Measurements from ENCODE around the gene RASSF6. TPM values are rescaled to one million over a fixed set of nuclear protein-coding genes. Genes with fewer than 3 reads are reported as not detected.
"Not testable (repeated sequence)": the region's sequence is repeated elsewhere in the genome, so short reads cannot be mapped to it uniquely, and the experiment has no call there.

Gene RASSF6
- total RNA-seq, 1 donor from 2014 or later: under 0.01 TPM

- DNase-seq (ENCODE audit: low spot score in 2 of 2) (no peak), FAIRE-seq (no peak)
Measured at GRCh38 chr4:73613130-73613529, 7.1 kb downstream of the RASSF6 start.

- FAIRE-seq (no peak), DNase-seq (ENCODE audit: low spot score in 2 of 2) (no peak)
Measured at GRCh38 chr4:73612032-73612431, 8.2 kb downstream of the RASSF6 start.

- FAIRE-seq (no peak), DNase-seq (ENCODE audit: low spot score in 2 of 2) (no peak)
Measured at GRCh38 chr4:73609706-73610105, 10.5 kb downstream of the RASSF6 start.

GRCh38 chr4:73608689-73609594 is 11.3 kb downstream of the RASSF6 start:
- no peak for FAIRE-seq
- DNase-seq (ENCODE audit: low spot score in 2 of 2): no peak

GRCh38 chr4:73607375-73608033 is 12.7 kb downstream of the RASSF6 start:
- no peak for FAIRE-seq

GRCh38 chr4:73606465-73606974 is 13.7 kb downstream of the RASSF6 start:
- FAIRE-seq: no peak
- no peak for DNase-seq (ENCODE audit: low spot score in 2 of 2)

More at GRCh38 chr4:73607375-73608033, 12.7 kb downstream of the RASSF6 start:
- DNase-seq (ENCODE audit: low spot score in 2 of 2): no peak

GRCh38 chr4:73603854-73604584 is 16.2 kb downstream of the RASSF6 start:
- no peak for FAIRE-seq
- no peak for DNase-seq (ENCODE audit: low spot score in 2 of 2)

GRCh38 chr4:73603271-73603710 is 16.9 kb downstream of the RASSF6 start:
- DNase-seq (ENCODE audit: low spot score in 2 of 2) (no peak), FAIRE-seq (no peak)

- FAIRE-seq (no peak), DNase-seq (ENCODE audit: low spot score in 2 of 2) (no peak)
Measured at GRCh38 chr4:73600954-73601353, 19.3 kb downstream of the RASSF6 start.

GRCh38 chr4:73599182-73599581 is 21.1 kb downstream of the RASSF6 start:
- FAIRE-seq (no peak), DNase-seq (ENCODE audit: low spot score in 2 of 2) (no peak)

- DNase-seq (ENCODE audit: low spot score in 2 of 2): no peak
- no peak for FAIRE-seq
Measured at GRCh38 chr4:73597594-73597993, 22.6 kb downstream of the RASSF6 start.

- DNase-seq (ENCODE audit: low spot score in 2 of 2); FAIRE-seq: not testable (repeated sequence)
Measured at GRCh38 chr4:73597183-73597582, 23.1 kb downstream of the RASSF6 start.

- FAIRE-seq: no peak
- no peak for DNase-seq (ENCODE audit: low spot score in 2 of 2)
Measured at GRCh38 chr4:73596001-73596400, 24.2 kb downstream of the RASSF6 start.

GRCh38 chr4:73593631-73594241 is 26.5 kb downstream of the RASSF6 start:
- no peak for DNase-seq (ENCODE audit: low spot score in 2 of 2)
- FAIRE-seq: peak; percentile 74

GRCh38 chr4:73589887-73590801 is 30.1 kb downstream of the RASSF6 start:
- FAIRE-seq (no peak), DNase-seq (ENCODE audit: low spot score in 2 of 2) (no peak)

- no peak for DNase-seq (ENCODE audit: low spot score in 2 of 2)
- no peak for FAIRE-seq
Measured at GRCh38 chr4:73589261-73589847, 30.9 kb downstream of the RASSF6 start.

GRCh38 chr4:73588613-73589012 is 31.6 kb downstream of the RASSF6 start:
- FAIRE-seq: no peak

GRCh38 chr4:73586666-73587065 is 33.6 kb downstream of the RASSF6 start:
- DNase-seq (ENCODE audit: low spot score in 2 of 2) (no peak), FAIRE-seq (no peak)

More at GRCh38 chr4:73588613-73589012, 31.6 kb downstream of the RASSF6 start:
- no peak for DNase-seq (ENCODE audit: low spot score in 2 of 2)

- DNase-seq (ENCODE audit: low spot score in 2 of 2) (no peak), FAIRE-seq (no peak)
Measured at GRCh38 chr4:73586040-73586439, 34.2 kb downstream of the RASSF6 start.

Measured in frontal cortex (tissue), 4 donors.